Stimulated activated CD8-positive, alpha-beta memory T cell treated with anti-CD3 and anti-CD28 coated beads, Interleukin-4, amount 100 ng/mL, for 4 hours (primary cell): ENCODE measurements around the gene LRRC28.

ENCODE experiments used
- DNase-seq, 2 donors: peaks; one replicate each; pipeline ENCODE4 v3.0.0-alpha.2; 2020; ENCODE audit warnings: low read depth in 2 of 2, low spot score in 1 of 2

The LRRC28 gene

GRCh38 chr15:99433757-99434450, 182.6 kb downstream of the LRRC28 start:
- DNase-seq, result no peak

- DNase-seq, result no peak
Measured at GRCh38 chr15:99434506-99435112, 183.3 kb downstream of the LRRC28 start.

GRCh38 chr15:99435113-99435695, 183.9 kb downstream of the LRRC28 start:
- DNase-seq, result no peak

- DNase-seq, result no peak
Measured at GRCh38 chr15:99435877-99436541, 184.7 kb downstream of the LRRC28 start.

- no peak for DNase-seq
Measured at GRCh38 chr15:99436542-99437314, 185.4 kb downstream of the LRRC28 start.

GRCh38 chr15:99437315-99438223, 186.3 kb downstream of the LRRC28 start:
- DNase-seq, result no peak

GRCh38 chr15:99438224-99438585, 186.9 kb downstream of the LRRC28 start:
- no peak for DNase-seq

GRCh38 chr15:99438691-99439523, 187.6 kb downstream of the LRRC28 start:
- no peak for DNase-seq

GRCh38 chr15:99439524-99439835, 188.2 kb downstream of the LRRC28 start:
- no peak for DNase-seq

GRCh38 chr15:99440029-99440428, 188.7 kb downstream of the LRRC28 start:
- DNase-seq, result no peak
